Fibroblast of skin of abdomen (primary cell): Measurements from ENCODE around the gene POLR2L.

ENCODE experiments used
- DNase-seq: peaks from one replicate; pipeline ENCODE4 v3.0.0-alpha.2; 2013

POLR2L gene

DNA sequence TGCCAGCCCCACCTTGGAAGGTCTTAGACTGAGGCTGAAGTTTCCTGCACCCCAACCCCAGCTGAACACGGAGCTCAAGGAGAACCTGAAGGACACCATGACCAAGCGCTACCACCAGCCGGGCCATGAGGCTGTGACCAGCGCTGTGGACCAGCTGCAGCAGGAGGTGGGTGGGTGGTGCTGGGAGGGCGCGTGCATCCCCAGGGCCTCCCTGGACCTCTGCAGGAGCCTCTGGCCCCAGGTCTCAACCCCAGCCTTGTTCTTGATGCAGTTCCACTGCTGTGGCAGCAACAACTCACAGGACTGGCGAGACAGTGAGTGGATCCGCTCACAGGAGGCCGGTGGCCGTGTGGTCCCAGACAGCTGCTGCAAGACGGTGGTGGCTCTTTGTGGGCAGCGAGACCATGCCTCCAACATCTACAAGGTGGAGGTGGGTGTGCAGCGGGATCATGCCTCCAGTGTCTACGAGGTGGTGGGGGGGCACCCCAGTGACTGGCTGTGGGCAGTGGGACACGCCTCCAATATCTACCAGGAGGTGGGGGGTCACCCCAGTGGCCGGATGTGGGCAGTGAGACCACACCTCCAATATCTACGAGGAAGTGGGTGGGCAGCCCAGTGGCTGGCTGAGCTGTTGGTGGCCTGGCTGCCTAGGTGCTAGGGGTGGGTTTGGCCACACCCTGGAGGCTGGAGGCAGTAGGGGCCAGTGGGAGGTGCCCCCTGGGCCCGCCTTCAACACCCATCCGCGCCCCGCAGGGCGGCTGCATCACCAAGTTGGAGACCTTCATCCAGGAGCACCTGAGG is 4.9 kb downstream of the POLR2L start:
- no peak for DNase-seq

DNA sequence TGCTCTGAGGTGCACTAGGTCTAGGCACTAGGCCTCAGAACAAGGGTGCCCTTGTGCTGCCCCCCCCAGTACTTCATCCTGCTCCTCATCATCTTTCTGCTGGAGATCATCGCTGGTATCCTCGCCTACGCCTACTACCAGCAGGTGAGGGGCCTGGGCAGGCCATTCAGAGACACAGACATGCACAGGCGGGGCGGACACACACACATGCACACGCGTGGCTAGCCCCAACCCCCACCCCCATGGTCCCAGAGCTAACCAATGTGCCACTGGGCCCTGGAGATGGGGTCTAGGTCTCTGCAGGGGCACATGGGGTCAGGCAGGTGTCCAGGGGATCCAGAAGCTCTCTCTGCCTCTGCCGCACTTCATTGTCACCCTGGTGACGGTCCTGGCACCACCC is 5.6 kb downstream of the POLR2L start:
- DNase-seq, result no peak

DNA sequence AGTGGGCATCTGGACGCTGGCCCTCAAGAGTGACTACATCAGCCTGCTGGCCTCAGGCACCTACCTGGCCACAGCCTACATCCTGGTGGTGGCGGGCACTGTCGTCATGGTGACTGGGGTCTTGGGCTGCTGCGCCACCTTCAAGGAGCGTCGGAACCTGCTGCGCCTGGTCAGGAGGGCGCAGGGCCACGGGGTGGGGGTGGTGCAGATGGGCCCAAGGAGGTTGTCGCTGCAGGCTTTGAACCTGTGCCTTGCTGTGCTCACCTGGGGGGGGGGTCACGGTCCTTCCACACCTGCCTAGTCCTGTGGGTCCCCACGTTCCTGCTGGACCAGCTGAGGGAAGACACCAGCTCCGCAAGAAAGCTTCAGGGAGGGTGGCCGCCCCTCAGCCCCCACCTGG is 6.1 kb downstream of the POLR2L start:
- no peak for DNase-seq

GRCh38 chr11:834371-835316 is 7.7 kb downstream of the POLR2L start:
- peak; percentile 45 for DNase-seq

DNA sequence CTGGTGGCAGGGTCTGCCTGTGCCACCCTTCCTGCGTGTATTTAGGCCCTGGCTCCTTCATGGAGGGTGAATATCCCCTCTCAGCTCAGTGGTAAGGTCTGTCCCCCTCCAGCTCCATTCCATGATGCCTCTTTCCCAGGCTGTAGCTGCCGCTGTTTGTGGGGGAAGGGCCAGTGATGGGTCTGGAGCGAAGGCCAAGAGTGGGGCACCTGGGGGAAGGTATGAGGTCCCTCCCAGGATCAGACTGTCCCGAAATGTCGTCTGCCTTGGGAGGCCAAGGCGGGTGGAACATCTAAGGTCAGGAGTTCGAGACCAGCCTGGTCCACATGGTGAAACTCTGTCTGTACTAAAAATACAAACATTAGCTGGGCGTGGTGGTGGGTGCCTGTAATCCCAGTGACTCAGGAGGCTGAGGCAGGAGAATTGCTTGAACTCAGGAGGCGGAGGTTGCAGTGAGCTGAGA is 8.4 kb downstream of the POLR2L start:
- no peak for DNase-seq

DNA sequence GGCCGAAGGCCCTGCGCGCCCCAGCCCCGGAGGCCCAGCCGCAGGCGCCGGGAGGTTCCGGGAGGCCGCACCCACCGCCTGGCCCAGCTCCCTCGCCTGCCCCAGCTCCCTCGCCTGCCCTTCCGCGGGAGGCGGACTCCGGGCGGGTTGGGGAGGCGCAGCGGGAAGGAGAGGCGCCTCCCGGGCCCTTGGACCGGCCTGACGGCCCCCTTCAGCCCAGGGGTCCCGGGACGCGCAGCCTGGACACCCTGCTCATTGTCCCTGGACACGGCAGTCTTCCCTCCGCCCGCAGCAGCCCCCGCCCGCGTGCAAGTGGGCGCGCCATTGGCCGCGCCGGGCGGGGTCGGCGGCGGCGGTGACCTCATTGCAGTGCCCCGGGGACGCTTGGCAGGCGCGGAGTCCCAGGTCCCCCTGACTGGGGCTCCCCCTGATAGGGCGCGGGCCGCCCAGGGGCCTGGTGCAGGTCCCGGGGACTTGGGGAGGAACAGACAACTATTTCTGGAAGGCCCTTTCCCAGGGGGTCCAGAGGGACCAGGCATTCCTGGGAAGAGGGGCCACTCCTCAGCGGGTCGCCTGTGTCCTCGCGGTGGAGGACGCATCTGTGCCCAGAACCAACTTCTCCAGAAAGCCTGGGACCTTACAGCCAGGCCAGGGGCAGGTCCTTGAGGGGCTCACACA is 9.1 kb downstream of the POLR2L start:
- DNase-seq, result peak; percentile 41

DNA sequence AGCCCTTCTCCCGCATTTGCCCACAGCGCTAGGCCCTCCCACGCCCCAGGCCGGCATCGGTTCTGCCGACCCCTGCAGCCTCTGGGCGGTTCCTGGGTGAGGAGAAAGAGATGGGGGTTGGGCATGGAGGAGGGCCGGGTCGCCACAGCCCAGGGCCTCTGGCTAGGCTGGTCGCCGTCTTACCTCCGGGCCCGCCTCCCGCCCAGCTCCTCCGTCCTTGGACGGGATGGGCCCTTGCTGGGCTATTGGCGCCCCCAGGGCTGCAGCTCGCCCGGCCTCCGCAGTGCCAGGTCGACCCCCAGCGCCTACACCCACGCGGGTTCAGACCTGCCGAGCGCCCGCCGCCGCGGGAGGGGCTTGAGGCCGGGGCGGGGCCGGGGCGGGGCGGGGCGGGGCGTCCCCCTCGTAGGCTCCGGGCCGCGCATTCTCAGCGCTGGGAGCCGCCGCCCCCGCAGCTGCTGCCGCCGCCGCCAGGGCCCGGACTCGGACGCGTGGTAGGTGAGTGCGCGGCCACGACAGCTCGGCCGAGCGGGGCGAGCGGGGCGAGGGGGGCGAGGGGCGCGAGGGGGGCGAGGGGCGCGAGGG is 9.7 kb downstream of the POLR2L start, which contains the start of gene CD151:
Gene CD151 (plus strand): TSS at position 424 of the 585 bp plus-strand sequence. CDS start 3,118 bp downstream, outside the sequence.
- peak; percentile 58 for DNase-seq

DNA sequence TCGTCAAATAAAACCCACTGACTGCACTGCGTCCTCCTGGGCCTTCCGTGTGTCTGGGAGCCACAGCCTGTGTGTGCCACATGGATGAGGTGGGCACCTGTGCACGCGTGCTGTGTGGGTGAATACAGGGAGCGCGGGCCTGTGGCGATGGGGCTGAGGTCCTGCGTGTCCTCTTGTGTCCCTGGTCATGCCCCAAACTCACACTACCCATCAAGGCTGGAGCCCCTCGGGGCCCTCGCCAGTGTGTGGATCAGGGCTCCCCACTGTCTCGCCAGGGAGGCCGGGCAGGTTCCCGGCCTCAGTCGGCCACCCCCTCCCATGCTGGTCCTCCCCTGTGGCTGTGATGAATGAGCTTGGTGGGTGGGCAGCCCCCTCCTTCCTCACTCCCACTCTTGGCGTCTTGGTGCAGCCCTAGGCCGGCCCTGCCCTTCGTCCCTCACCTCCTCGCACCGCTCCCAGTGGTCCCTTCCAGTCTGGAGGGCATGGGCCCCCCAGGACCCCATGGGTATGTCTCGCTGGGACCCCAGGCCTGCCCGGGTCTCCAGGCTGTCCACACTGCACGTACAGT is 10.3 kb downstream of the POLR2L start:
- DNase-seq, result no peak

- DNase-seq, result peak; percentile 38
Observed at GRCh38 chr11:831118-831864, 11.0 kb downstream of the POLR2L start.

DNA sequence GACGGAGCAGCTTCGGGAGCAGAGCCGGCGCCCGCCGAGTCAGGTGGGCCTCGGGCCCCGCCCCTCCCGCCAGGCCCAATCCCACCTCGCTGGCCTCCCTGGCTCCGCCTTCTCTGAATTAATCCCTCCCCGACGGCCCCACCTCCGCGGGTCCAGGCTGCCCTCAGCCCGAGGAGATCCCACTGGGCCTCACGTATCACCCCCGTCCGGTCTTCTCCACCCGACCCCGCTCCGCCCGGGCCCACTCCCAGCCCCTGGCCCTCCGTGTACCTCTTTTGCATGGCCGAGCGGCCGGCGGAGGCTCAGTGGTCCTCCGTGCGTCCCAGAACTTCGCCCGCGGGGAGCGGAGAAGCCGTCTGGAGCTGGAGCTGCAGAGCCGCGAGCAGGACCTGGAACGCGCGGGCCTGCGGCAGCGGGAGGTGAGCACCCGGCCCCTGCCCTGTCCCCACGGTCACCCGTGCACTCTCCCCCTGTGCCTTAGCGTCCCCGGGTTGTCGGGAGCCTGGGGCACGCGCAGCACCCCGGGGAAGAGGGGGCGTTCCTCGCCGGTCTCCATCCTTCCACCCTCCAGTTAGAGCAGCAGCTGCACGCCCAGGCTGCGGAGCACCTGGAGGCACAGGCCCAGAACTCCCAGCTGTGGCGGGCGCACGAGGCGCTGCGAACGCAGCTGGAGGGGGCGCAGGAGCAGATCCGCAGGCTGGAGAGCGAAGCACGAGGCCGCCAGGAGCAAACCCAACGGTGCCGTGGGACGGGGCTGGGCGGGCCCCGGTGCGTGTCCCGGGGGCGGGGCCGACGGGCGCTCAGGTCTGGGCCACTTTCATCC is 11.8 kb downstream of the POLR2L start:
- peak; percentile 51 for DNase-seq

DNA sequence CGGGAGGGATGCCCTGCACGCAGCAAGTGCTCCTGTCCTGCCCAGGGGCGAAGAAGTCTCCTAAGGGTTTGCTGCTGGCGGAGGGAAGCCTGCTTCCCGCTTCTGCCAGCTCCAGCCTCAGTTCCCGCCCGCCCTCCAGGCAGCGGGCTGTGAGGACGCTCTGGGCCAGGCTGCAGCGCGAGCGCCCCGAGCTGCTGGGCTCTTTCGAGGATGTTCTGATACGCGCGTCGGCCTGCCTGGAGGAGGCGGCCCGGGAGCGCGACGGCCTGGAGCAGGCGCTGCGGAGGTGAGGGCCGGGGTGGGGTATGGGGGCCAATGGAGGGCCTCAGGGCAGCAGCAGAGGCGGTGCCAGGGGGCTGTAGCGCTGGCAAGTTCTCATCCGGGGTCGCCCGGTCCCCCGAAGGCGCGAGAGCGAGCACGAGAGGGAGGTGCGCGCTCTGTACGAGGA is 12.5 kb downstream of the POLR2L start:
- DNase-seq, result no peak

DNA sequence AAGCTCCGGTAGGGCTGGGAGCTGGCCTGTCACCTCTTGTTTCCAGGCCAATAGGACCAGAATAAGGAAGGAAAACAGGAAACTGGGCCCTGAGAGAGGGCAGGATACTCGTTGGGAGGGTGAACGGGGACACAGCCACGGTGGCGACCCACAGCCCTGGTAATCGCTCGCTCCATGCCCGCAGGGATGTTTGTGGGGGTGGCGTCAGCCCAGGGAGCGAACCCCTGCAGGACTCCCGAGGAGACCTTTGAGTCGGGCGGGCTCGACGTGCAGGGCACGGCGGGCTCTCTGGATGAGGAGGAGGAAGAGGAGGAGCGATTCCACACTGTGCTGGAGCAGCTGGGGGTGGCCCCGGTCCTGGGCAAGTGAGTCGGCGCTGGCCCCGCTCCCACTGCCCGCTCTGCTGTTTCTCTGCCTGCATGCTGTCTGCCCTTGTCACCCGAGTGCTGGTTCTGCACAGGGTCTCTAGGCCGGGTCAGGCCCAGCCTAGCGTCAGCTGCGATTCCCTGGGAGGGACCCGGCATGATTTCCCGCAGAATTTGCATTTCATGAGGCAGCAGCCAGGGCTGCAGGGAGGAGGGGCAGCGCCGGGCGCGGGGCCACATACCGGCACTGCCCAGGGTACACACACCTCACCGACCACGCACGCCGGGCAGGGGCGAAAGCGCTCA is 13.0 kb downstream of the POLR2L start:
- DNase-seq, result no peak

DNA sequence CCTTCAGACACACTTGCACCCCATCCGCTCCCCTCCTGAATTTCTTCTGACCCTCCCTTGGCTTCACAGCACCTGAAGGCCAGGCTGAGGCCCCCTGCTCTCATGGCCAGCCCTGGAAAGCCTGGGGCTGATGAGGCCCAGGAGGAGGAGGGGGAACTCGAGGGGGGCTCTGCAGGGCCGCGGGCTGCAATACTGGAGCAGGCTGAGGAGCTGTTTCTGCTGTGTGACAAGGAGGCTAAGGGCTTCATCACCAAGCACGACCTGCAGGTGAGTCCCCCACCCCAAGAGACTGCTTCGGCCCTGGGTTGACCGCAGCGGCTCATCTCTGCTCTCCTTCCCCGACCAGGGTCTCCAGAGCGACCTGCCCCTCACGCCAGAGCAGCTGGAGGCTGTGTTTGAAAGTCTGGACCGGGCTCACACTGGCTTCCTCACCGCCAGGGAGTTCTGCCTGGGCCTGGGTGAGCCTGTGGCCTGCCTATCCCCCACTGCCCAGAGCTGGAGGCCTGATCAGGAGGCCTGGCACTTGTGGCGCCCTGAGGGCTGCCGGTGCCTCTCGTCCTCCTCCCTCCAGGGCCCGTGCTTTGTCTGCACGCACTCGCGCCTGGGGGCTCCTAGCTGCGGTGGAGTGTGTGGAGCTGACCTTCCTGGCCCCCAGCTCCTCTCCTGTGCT is 13.7 kb downstream of the POLR2L start:
- DNase-seq, result no peak

DNA sequence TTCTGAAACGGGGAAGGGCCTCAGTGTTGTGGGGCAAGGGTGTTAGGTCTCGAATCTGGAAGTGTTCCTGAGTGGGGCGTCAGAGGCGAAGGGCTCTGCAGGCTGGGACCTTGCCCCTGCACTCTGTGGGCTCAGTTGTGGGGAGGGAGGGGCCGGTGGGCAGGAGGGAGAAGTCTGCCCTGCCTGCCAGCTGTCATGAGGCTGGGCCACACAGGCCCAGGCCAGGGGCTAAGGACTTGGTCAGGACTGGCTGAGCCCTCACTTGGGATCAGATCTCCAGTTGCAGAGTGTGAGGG is 14.5 kb downstream of the POLR2L start, which contains the start of gene CRACR2B:
Gene CRACR2B (plus strand): TSS at position 23 of the 296 bp plus-strand sequence. CDS start 689 bp downstream, outside the sequence.
- no peak for DNase-seq

GRCh38 chr11:827146-827896 is 15.0 kb downstream of the POLR2L start:
- DNase-seq, result no peak

GRCh38 chr11:826836-827145 is 15.5 kb downstream of the POLR2L start:
- no peak for DNase-seq

GRCh38 chr11:826227-826621 is 16.1 kb downstream of the POLR2L start:
- DNase-seq, result no peak
